Fibroblast of skin of right quadriceps (primary cell): ENCODE measurements around the gene AURKA.
A peak's percentile ranks its signal among the peaks of the same experiment; 100 is the strongest.
"Not testable (repeated sequence)": the region's sequence is repeated elsewhere in the genome, so short reads cannot be mapped to it uniquely, and the experiment has no call there.

Experiments used
- DNase-seq: peaks from one replicate; pipeline ENCODE4 v3.0.0-alpha.2; 2013

AURKA gene

GRCh38 chr20:56420940-56421688 is 29.1 kb upstream of the AURKA start:
- DNase-seq = no peak

- no peak for DNase-seq
These were observed 28.0 kb upstream of the AURKA start for GRCh38 chr20:56420028-56420427.

GRCh38 chr20:56418385-56418861 is 26.4 kb upstream of the AURKA start:
- peak; percentile 46 for DNase-seq

- DNase-seq = peak; percentile 46
These were observed 25.9 kb upstream of the AURKA start for GRCh38 chr20:56417911-56418310.

GRCh38 chr20:56417402-56417801 is 25.4 kb upstream of the AURKA start:
- no peak for DNase-seq

GRCh38 chr20:56414842-56415765 is 23.1 kb upstream of the AURKA start:
- peak; percentile 64 for DNase-seq

- DNase-seq = no peak
These were observed 20.9 kb upstream of the AURKA start for GRCh38 chr20:56412949-56413348.

GRCh38 chr20:56412473-56412790 is 20.4 kb upstream of the AURKA start:
- DNase-seq = no peak

GRCh38 chr20:56411759-56412472 is 19.9 kb upstream of the AURKA start, which contains the start of gene CASS4:
Gene CASS4 (plus strand): TSS chr20:56412260. CDS start chr20:56412459, 199 bp downstream.
- peak; percentile 57 for DNase-seq

- not testable (repeated sequence) for DNase-seq
These were observed 19.3 kb upstream of the AURKA start for GRCh38 chr20:56411287-56411686.

GRCh38 chr20:56409956-56410355 is 17.9 kb upstream of the AURKA start:
- no peak for DNase-seq

GRCh38 chr20:56409521-56409920 is 17.5 kb upstream of the AURKA start:
- no peak for DNase-seq

GRCh38 chr20:56406910-56407309 is 14.9 kb upstream of the AURKA start:
- DNase-seq = no peak

- DNase-seq = not testable (repeated sequence)
These were observed 13.3 kb upstream of the AURKA start for GRCh38 chr20:56405356-56405755.

GRCh38 chr20:56403465-56403864 is 11.4 kb upstream of the AURKA start:
- no peak for DNase-seq

GRCh38 chr20:56400001-56400640 is 8.1 kb upstream of the AURKA start:
- peak; percentile 70 for DNase-seq

GRCh38 chr20:56395166-56395565 is 3.2 kb upstream of the AURKA start:
- DNase-seq = no peak

GRCh38 chr20:56393653-56394052 is 1.6 kb upstream of the AURKA start:
- no peak for DNase-seq

GRCh38 chr20:56392881-56393482 is 967 bp upstream of the AURKA start:
- no peak for DNase-seq

- DNase-seq = peak; percentile 6
These were observed 351 bp downstream of the AURKA start for GRCh38 chr20:56391596-56392131.

- DNase-seq = no peak
These were observed 978 bp downstream of the AURKA start for GRCh38 chr20:56391037-56391436.

GRCh38 chr20:56390396-56390795 is 1.6 kb downstream of the AURKA start:
- not testable (repeated sequence) for DNase-seq
